ENCODE measurements around the gene RHO.
"Not testable (repeated sequence)": the region's sequence is repeated elsewhere in the genome, so short reads cannot be mapped to it uniquely, and the experiment has no call there.

GRCh38 chr3:129495006-129495639 lies 33.3 kb upstream of the RHO start:
- TF ChIP-seq CTCF (IDR thresholded peaks at IDR 0.05; ENCODE audit: low read depth, low read length); EZH2phosphoT487 (IDR thresholded peaks at IDR 0.05; ENCODE audit: low read depth): not testable (repeated sequence)

Measured in OCI-LY3 (cell line).